ENCODE data around the gene RAB1B. TPM values are rescaled to one million over a fixed set of nuclear protein-coding genes. Genes with fewer than 3 reads are reported as not detected.
"Not testable (repeated sequence)": the region's sequence is repeated elsewhere in the genome, so short reads cannot be mapped to it uniquely, and the experiment has no call there.

Gene RAB1B
- polyA plus RNA-seq, 4 donors = 122 to 168 (median 138) TPM

DNA sequence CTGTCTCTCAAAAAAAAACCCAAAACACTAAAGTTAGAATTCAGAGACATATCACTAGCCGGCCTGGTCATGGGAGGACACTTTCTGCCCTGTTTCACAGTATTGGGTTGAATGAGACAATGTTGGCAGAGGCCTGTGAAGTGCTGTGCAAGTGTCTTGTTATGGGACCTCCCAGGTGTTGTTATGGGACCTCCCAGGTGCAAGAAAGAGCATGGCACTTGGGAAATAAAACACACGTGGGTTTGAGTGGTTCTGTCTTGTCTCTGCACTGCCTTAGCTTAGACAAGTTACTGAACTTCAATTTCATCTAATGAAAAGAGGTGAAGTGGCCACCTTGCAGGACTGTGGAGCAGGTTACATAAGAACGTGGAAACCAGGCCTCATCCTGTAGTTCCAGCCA lies 28.9 kb upstream of the RAB1B start:
- no peak for DNase-seq (ENCODE audit: low read depth in 4 of 4, low spot score in 2 of 4)

DNA sequence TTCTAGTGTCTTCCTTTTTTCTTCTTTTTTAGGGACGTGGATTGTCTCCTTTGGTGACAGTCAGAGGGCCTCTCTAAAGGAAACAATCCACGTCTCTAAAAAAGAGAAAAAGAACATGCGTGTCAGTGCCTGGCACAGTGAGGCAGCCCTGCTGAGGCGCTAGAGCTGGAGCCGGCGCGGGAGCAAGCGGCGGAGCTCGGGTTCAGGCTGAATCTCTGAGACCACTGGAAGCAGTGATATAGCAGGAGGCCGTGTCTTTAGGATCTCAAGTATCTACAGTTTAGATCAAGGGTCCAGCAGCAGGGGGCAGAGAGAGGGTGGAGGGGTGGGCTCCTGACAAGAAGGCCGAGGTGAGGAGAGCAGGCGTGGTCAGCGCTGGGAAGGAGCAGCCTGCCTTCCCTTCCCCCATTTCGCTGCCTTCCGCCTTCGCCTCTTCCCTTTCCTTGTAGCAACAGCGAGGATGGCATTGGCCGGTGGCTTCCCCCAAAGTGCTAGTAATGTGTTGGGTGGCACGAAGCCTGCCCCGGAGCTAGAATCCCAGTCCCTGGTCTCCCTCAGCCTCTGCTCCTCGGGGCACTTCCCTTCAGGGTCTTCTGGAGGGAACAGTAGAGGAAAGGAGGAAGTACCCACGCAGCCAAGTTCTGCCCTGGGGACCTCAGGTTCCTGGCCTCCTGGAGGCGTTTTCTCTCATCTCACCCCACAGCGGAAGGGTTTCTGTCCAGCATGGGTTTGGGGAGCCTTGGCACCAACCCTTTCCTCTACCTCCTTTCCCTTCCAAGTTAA lies 28.2 kb upstream of the RAB1B start:
- no peak for DNase-seq (ENCODE audit: low read depth in 4 of 4, low spot score in 2 of 4)

DNA sequence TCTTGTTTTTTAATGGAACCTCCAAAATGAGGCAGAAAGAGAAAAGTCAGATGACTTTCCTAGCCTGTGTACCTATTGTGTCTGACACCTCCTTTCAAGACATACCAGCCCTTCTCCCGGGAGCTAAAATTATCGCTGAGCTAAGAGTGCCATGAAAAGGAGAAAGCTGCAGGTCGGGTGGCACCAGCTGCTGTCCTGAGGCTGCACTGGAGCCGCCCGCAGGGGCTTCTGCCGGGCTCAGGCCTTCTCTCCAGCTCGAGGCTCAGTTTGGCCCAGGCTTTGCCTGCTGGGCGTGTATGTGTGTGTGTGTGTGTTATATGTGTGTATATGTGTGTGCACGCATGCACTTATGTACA lies 27.7 kb upstream of the RAB1B start:
- DNase-seq (ENCODE audit: low read depth in 4 of 4, low spot score in 2 of 4) = no peak

DNA sequence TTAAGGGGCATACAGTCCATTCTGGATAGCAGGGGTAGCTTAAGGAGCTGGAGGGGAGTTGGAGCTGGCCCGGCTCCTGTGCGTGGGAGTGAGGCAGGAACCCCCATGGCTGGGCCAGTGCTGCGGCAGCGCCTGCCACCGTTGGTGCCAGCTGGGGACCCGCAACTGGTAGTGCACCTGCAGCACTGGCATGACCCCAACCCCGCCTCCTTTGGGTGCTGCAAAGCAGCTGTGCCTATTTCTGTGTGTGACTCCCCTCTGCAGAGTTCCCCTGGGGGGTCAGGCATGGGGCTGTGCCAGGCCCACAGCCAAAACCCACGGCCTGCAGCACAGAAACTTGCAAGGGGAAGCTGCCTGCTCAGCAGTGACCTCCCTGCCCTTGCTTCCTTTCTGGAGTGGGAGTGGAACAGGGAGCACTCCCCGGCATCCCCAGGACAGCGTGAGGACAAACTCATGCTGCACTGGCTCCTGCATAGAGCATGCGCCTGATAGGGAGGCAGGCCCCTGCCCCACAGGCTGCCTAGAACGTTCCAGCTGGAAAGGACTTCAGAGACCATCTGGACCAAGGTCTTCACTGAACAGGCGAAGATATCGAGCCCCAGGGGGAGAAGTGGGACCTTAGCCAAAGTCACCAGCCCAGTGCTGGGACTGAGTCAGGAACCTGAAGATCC lies 26.2 kb upstream of the RAB1B start:
- DNase-seq (ENCODE audit: low read depth in 4 of 4, low spot score in 2 of 4) = no peak

DNA sequence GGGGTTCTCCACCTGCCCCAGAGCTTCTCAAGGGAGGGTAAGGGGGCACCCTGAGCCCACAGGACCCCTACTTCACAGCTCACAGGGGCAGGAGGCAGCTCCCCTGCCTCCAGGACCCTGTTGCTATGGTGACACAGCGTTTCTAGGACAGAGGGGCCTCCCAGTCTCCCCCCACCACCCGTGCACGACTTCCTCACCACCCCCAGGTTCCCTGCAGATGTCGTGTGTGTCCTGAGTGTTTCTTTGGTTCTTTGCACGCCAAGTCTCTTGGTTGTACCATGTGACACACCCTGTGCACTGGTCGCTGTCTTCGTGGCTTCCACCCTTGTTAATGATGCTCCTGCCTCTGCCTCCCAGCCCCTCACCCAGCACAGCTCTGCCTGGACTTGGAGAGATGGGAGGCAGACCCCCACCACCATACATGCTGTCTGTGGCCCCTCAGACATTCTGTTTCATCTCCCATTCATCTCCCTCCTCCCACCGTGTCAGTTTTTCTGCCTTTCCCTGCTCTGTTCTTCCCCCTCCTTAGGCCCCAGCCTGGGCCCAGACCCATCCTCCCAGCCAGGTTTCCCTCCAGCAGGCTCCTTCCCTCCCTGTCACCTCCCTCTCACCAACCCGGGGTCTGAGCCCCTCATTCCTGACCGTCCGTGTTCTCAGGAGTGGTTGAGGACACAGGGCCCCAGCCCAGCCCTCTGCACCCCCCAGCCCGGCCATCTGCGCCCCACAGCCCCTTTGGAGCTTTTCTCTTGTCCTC lies 24.5 kb upstream of the RAB1B start:
- DNase-seq (ENCODE audit: low read depth in 4 of 4, low spot score in 2 of 4) = no peak

DNA sequence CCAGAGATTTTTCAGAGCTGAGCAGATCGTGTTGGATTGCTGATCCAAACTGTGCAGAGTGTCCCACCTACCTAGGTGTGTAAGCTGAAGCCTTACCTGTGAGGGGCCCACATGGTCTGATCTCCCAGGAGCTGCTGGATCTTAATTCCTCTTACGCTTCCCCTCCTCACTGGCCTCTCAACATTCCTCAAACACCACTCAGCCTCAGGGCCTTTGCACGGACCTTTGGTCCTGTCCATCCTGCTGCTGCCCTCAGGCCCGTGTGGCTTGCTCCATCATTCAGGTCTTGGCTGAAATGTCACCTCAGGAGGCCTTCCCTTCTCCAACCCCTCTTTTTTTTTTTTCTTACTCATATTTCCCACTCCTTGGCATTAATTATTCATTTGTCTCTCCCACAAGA lies 21.1 kb upstream of the RAB1B start:
- DNase-seq (ENCODE audit: low read depth in 4 of 4, low spot score in 2 of 4) = no peak

DNA sequence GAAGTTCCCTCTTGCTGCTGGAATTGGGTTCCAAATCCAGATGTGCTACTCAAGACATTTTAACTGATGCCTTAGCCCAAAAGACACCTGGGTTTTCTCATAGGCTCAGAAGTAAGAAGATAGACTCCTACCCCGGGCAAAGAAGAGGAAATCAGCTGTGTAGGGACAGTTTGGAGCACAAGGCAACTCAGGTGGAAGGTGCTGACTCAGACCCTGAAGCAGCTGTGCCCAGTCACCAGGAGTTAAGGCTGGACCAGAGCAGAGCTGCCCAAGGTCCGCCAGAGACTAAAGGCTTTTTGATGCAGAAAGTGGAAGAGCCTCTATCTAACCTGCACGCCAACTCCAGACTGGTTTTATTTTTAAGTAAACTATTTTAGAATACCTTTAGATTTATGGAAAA lies 20.6 kb upstream of the RAB1B start:
- no peak for DNase-seq (ENCODE audit: low read depth in 4 of 4, low spot score in 2 of 4)

DNA sequence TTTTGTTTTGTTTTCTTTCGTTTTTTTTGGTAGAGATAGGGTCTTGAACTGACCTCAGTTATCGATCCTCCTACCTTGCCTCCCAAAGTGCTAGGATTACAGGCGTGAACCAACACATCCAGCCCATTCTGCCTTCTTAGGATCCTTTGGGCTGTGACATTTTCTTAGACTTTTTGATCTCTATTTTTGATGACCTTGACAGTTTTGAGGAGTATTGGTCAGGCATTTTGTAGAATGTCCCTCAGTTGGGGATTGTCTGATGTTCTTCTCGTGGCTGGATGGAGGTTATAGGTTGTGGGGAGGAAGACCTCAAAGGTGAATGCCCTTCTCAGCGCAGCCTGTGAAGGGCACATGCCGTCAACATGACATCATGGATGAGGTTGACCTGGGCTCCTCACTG lies 19.5 kb upstream of the RAB1B start:
- no peak for DNase-seq (ENCODE audit: low read depth in 4 of 4, low spot score in 2 of 4)

DNA sequence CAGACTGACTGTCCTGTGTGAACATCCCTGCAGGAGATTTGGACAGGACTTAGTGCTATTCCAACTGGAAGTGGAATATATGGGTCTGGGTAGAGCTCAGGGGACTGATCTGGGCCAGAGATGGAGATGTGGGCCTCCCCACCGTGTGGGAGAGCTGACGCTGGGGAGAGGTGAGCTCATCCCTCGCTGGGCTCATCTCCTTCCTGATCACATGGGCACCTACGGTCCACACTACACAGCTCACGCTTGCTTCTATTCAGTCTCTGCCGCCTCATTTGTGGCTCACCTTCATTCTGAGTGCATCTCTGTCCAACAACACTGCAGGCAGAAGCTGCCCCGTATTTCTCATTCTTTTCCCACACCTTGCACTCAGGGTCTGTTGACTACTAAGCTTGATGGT lies 16.6 kb upstream of the RAB1B start:
- DNase-seq (ENCODE audit: low read depth in 4 of 4, low spot score in 2 of 4) = no peak

DNA sequence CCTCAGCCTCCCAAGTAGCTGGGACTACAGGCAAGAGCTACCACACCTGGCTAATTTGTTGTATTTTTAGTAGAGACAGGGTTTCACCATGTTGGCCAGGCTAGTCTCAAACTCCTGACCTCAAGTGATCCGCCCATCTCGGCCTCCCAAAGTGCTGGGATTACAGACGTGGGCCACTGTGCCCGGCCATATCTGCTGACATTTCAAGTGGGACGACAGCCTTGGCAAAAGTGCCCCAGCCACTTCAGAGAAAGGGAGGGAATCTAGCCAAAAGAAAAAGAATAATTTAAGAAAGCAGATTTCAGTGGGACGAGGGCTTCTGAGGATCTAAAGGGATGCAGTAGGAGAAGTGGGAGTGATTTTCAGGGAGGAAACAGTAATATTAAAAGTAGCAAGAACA lies 15.4 kb upstream of the RAB1B start:
- DNase-seq (ENCODE audit: low read depth in 4 of 4, low spot score in 2 of 4) = not testable (repeated sequence)

DNA sequence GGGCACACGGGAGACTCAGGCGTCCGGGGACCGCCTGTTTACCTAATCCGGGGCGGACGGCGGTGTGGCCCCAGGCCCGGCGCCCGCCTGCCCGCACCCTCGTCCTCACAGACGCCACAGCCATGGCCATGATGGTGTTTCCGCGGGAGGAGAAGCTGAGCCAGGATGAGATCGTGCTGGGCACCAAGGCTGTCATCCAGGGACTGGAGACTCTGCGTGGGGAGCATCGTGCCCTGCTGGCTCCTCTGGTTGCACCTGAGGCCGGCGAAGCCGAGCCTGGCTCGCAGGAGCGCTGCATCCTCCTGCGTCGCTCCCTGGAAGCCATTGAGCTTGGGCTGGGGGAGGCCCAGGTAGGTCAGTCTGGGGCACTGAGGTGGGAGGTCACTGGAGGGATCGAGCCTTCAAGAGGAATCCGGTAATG lies 10.0 kb upstream of the RAB1B start:
- no peak for DNase-seq (ENCODE audit: low read depth in 4 of 4, low spot score in 2 of 4)

DNA sequence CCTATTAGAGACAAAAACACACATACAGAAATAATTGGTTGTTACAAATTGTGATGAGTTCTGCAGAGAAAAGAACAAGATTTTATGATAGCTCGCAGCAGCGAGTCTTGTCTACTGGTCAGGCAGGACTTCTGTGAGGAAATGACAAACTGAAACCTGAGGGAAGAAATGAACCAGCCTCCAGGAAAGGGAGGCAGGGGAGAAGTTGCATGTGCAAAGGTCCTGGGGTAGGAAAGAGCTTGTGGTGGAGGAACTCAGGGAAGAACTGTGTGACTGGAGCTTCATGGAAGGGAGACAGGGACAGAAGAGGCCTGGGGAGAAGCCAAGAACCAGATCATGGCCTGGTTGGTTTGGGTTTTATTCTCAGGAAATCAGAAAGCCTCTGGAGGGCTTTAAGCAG lies 9.2 kb upstream of the RAB1B start:
- no peak for DNase-seq (ENCODE audit: low read depth in 4 of 4, low spot score in 2 of 4)

DNA sequence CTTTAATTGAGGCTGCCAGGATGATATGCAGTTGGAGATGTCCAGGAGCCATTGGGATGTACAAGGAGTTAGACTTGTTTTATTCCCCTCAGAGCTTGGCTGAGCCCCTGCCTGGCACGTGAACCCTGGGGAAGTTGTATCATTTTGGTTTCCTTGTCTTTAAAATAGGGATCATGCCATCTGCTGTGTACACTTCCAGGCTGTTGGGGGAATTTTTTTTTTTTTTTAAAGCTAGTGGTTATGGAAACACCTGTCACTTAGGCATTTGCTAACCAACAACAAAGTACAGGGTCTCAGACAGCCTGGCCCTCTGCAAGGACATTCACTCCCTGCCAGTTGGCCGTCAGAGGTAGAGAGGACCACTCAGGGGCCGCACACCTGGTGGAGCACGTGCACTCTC lies 8.5 kb upstream of the RAB1B start:
- DNase-seq (ENCODE audit: low read depth in 4 of 4, low spot score in 2 of 4) = no peak

DNA sequence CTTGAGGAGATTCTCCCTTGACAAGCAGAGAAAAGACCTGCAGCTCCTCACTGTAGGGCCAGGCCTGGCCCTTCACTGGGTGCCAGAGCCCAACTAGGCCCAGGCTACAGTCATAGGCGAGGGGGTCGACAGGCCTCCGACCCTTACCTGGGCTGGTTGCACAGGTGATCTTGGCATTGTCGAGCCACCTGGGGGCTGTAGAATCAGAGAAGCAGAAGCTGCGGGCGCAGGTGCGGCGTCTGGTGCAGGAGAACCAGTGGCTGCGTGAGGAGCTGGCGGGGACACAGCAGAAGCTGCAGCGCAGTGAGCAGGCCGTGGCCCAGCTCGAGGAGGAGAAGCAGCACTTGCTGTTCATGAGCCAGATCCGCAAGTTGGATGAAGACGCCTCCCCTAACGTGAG lies 6.9 kb upstream of the RAB1B start:
- no peak for DNase-seq (ENCODE audit: low read depth in 4 of 4, low spot score in 2 of 4)

DNA sequence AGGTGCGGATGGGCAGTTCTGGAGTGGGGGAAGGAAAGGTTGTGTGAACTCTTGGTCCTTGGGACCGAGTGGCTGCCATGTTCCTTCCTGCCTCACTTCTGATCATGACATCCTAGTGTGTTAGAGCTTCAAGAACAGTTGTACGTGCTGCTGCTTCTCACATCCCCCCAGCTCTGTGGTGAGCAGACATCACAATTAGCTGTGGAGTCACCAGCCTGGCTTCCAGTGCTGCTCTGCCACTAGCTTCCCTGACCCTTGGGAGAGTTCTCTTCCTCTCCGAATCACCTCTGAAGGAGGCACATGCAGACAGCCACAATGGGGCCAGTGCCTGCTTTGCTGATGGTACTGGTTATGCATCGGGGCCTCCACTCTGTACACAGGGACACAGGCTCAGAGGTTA lies 6.2 kb upstream of the RAB1B start:
- no peak for DNase-seq (ENCODE audit: low read depth in 4 of 4, low spot score in 2 of 4)

DNA sequence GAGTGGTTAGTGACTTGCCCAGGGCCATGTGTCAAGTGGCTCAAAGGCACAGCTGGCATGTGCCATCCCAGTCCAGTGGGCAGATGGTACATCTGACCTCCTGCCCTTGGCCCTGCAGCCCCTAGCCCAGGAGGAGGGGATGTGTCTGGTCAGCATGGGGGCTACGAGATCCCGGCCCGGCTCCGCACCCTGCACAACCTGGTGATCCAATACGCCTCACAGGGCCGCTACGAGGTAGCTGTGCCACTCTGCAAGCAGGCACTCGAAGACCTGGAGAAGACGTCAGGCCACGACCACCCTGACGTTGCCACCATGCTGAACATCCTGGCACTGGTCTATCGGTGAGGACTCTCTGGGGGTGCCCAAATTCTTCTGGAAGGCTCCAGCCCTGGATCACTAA lies 5.7 kb upstream of the RAB1B start:
- no peak for DNase-seq (ENCODE audit: low read depth in 4 of 4, low spot score in 2 of 4)

DNA sequence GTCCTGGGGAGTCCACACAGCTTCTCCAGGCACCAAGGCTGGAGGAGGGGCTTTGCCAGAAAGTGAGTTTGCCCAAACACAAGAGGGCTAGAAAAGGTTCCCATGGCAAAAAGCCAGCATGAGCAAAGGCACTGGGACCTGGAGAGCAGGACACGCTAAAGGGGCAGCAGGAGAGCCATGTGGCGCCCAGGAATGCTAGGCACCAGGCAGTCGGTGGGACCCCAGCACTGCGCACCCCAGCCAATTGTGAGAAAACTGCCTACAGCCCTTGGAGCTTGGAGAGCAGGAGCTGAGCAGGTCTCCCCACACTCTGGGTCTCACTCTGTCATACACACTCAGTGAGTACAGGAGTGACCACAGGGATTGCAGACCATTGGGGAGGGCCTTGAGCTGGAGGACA lies 5.2 kb upstream of the RAB1B start:
- no peak for DNase-seq (ENCODE audit: low read depth in 4 of 4, low spot score in 2 of 4)

DNA sequence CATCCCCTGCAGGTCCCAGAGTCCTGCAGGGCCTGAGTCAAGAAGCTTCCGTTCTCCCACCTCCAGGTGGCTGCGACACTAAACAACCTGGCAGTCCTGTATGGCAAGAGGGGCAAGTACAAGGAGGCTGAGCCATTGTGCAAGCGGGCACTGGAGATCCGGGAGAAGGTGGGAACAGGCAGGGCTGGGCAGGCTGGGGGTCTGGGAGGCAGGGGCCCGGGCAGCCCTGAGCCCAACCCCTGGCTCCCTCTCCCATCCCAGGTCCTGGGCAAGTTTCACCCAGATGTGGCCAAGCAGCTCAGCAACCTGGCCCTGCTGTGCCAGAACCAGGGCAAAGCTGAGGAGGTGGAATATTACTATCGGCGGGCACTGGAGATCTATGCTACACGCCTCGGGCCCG lies 4.7 kb upstream of the RAB1B start:
- DNase-seq (ENCODE audit: low read depth in 4 of 4, low spot score in 2 of 4) = no peak

DNA sequence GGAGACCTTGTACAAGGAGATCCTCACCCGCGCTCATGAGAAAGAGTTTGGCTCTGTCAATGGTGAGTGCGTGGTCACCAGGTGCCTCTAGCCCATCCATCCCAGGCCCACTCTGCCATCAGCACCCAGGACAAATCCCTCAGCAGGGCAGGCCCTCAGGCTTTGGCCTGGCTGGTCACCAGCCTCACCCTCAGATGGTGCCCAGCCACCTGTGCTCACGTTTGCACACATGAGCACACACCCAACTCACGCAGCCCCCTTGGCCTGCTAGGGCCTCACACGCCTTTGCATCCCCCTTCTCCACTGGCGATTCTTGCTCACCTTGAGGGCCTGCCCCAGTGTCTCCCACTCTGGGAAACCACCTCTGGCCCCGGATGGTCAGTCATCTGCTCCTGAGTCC lies 4.1 kb upstream of the RAB1B start:
- no peak for DNase-seq (ENCODE audit: low read depth in 4 of 4, low spot score in 2 of 4)

DNA sequence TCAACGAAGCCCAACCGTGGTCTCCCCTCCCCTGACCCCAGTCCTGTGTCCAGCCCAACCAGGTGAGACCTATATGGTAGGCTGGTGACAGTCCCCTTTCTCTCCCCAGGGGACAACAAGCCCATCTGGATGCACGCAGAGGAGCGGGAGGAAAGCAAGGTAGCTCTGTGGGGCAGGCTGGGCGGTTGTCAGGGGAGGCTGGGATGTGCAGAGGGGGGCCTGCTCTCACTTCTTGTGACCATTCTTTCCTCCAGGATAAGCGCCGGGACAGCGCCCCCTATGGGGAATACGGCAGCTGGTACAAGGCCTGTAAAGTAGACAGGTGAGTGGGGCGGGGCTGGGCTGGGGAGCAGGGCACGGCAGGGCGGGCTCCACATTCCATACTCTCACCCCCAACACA lies 3.5 kb upstream of the RAB1B start:
- no peak for DNase-seq (ENCODE audit: low read depth in 4 of 4, low spot score in 2 of 4)

DNA sequence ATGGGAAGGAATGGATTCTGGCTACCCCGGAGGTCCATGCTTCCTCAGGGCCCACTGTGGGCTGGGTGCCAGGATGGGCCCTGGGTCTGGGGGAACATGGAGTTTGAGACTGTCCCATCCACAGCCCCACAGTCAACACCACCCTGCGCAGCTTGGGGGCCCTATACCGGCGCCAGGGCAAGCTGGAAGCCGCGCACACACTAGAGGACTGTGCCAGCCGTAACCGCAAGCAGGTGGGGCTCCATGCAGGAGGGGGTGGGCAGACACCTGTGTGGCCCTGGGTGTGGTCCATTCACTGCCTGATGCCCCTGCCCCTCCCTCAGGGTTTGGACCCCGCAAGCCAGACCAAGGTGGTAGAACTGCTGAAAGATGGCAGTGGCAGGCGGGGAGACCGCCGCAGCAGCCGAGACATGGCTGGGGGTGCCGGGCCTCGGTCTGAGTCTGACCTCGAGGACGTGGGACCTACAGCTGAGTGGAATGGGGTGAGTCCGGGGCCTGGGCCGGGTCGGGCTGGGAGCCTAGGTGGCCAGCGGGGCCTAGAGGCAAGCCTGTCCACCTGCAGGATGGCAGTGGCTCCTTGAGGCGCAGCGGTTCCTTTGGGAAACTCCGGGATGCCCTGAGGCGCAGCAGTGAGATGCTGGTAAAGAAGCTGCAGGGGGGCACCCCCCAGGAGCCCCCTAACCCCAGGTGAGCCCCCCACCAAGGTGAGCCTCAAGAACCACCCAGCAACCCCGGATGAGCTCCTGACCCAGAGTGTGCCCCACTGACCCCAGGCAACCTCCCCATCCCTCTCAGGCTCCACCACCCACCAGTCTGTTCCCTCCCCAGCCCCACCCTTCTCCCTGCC lies 2.7 kb upstream of the RAB1B start:
- DNase-seq (ENCODE audit: low read depth in 4 of 4, low spot score in 2 of 4) = no peak
